ENCODE data around the gene DXO. TPM values are rescaled to one million over a fixed set of nuclear protein-coding genes. Genes with fewer than 3 reads are reported as not detected.
"Not testable (repeated sequence)": the region's sequence is repeated elsewhere in the genome, so short reads cannot be mapped to it uniquely, and the experiment has no call there.

The DXO gene
- polyA plus RNA-seq, 2 donors, result 11.8 to 16.5 TPM

DNA sequence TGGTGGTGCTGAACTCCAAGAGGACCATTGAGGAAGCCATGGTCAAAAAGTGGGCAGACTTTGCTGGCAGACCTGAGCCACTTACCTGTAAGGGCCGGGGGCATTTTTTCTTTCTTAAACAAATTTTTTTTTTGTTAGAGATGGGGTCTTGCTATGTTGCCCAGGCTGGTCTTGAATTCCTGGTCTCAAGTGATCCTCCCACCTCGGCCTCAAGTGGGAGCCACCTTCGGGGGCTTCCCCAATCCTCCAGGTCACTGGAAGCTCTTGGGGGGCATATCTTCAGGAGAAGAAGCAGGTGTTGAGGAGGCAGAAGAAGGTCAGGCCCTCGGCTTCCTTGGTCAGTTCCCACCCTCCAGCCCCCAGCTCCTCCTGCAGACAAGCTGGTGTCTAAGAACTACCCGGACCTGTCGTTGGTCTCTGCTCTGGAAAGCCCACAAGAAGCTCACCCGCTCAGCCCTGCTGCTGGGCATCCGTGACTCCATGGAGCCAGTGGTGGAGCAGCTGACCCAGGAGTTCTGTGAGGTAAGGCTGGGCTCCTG lies 34.1 kb upstream of the DXO start:
- H3K9me3 ChIP-seq (ENCODE audit: control insufficient read depth in 2 of 2, insufficient read depth in 1 of 2, low read depth in 1 of 2, low read length in 1 of 2); H3K27me3 ChIP-seq (ENCODE audit: control insufficient read depth in 1 of 2, insufficient read depth in 2 of 2, low read length in 2 of 2); H3K36me3 ChIP-seq (ENCODE audit: control insufficient read depth in 2 of 2, insufficient read depth in 2 of 2, low read length in 1 of 2); H3K27ac ChIP-seq (ENCODE audit: low read depth in 2 of 2, low read length in 1 of 2); H3K4me3 ChIP-seq (ENCODE audit: low read depth in 1 of 2, low read length in 2 of 2); H3K4me1 ChIP-seq (ENCODE audit: control insufficient read depth in 2 of 2, insufficient read depth in 2 of 2, low read length in 1 of 2): not testable (repeated sequence)
- WGBS, 2 donors, result 75 to 76% methylated on average over 8 of the region's 8 CpGs

- not testable (repeated sequence) for H3K4me1 ChIP-seq (ENCODE audit: control insufficient read depth in 2 of 2, insufficient read depth in 2 of 2, low read length in 1 of 2); H3K27ac ChIP-seq (ENCODE audit: low read depth in 2 of 2, low read length in 1 of 2); H3K36me3 ChIP-seq (ENCODE audit: control insufficient read depth in 2 of 2, insufficient read depth in 2 of 2, low read length in 1 of 2); H3K9me3 ChIP-seq (ENCODE audit: control insufficient read depth in 2 of 2, insufficient read depth in 1 of 2, low read depth in 1 of 2, low read length in 1 of 2); H3K4me3 ChIP-seq (ENCODE audit: low read depth in 1 of 2, low read length in 2 of 2); H3K27me3 ChIP-seq (ENCODE audit: control insufficient read depth in 1 of 2, insufficient read depth in 2 of 2, low read length in 2 of 2)
- WGBS, 2 donors, result 77 to 84% methylated on average over 8 to 9 of the region's 9 CpGs
Observed at GRCh38 chr6:32005538-32005880, 33.6 kb upstream of the DXO start.

DNA sequence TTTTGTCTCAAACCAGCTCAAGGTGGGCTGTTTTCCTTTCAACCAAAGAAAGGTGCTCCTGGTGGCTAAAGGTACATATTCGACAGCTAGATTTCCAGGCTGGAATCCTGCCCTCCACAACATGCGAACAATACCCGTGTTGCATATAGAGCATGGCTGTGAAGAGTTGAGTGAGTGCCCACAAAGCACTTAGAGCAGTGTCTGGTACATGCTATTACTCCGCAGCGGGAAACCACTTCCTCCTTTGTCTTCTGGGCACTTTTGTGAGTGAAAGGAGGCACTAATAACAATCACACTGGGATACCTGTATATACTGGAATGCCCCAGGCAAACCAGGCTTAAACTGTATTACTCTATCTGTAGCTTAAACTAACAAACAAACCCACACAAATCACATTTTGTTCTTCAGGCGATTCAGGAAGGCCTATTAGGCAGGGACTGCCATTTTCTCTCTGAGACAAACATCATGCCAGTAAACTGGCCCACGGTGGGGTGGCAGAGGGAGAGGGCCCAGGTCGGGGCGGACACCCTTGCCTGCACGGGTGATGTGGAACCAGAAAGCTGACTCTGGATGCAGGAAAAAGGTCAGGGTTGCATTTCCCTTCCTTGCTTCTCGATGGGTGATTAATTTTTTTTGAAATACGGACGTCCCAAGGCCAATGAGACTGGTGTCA lies 33.1 kb upstream of the DXO start:
- H3K36me3 ChIP-seq (ENCODE audit: control insufficient read depth in 2 of 2, insufficient read depth in 2 of 2, low read length in 1 of 2); H3K27ac ChIP-seq (ENCODE audit: low read depth in 2 of 2, low read length in 1 of 2); H3K4me1 ChIP-seq (ENCODE audit: control insufficient read depth in 2 of 2, insufficient read depth in 2 of 2, low read length in 1 of 2); H3K4me3 ChIP-seq (ENCODE audit: low read depth in 1 of 2, low read length in 2 of 2); H3K27me3 ChIP-seq (ENCODE audit: control insufficient read depth in 1 of 2, insufficient read depth in 2 of 2, low read length in 2 of 2); H3K9me3 ChIP-seq (ENCODE audit: control insufficient read depth in 2 of 2, insufficient read depth in 1 of 2, low read depth in 1 of 2, low read length in 1 of 2): not testable (repeated sequence)
- WGBS, 2 donors, result 60 to 62% methylated on average over 9 of the region's 13 CpGs

GRCh38 chr6:32004393-32004792 lies 32.5 kb upstream of the DXO start:
- H3K4me3 ChIP-seq (ENCODE audit: low read depth in 1 of 2, low read length in 2 of 2); H3K27ac ChIP-seq (ENCODE audit: low read depth in 2 of 2, low read length in 1 of 2); H3K27me3 ChIP-seq (ENCODE audit: control insufficient read depth in 1 of 2, insufficient read depth in 2 of 2, low read length in 2 of 2); H3K9me3 ChIP-seq (ENCODE audit: control insufficient read depth in 2 of 2, insufficient read depth in 1 of 2, low read depth in 1 of 2, low read length in 1 of 2); H3K4me1 ChIP-seq (ENCODE audit: control insufficient read depth in 2 of 2, insufficient read depth in 2 of 2, low read length in 1 of 2); H3K36me3 ChIP-seq (ENCODE audit: control insufficient read depth in 2 of 2, insufficient read depth in 2 of 2, low read length in 1 of 2): not testable (repeated sequence)
- WGBS, 2 donors, result 81 to 90% methylated on average over 3 to 4 of the region's 4 CpGs

GRCh38 chr6:32003301-32003700 lies 31.4 kb upstream of the DXO start:
- not testable (repeated sequence) for H3K4me1 ChIP-seq (ENCODE audit: control insufficient read depth in 2 of 2, insufficient read depth in 2 of 2, low read length in 1 of 2); H3K4me3 ChIP-seq (ENCODE audit: low read depth in 1 of 2, low read length in 2 of 2); H3K27ac ChIP-seq (ENCODE audit: low read depth in 2 of 2, low read length in 1 of 2); H3K9me3 ChIP-seq (ENCODE audit: control insufficient read depth in 2 of 2, insufficient read depth in 1 of 2, low read depth in 1 of 2, low read length in 1 of 2); H3K36me3 ChIP-seq (ENCODE audit: control insufficient read depth in 2 of 2, insufficient read depth in 2 of 2, low read length in 1 of 2); H3K27me3 ChIP-seq (ENCODE audit: control insufficient read depth in 1 of 2, insufficient read depth in 2 of 2, low read length in 2 of 2)
- no CpG with 5 or more reads among the region's 7 CpGs for WGBS, 2 donors

DNA sequence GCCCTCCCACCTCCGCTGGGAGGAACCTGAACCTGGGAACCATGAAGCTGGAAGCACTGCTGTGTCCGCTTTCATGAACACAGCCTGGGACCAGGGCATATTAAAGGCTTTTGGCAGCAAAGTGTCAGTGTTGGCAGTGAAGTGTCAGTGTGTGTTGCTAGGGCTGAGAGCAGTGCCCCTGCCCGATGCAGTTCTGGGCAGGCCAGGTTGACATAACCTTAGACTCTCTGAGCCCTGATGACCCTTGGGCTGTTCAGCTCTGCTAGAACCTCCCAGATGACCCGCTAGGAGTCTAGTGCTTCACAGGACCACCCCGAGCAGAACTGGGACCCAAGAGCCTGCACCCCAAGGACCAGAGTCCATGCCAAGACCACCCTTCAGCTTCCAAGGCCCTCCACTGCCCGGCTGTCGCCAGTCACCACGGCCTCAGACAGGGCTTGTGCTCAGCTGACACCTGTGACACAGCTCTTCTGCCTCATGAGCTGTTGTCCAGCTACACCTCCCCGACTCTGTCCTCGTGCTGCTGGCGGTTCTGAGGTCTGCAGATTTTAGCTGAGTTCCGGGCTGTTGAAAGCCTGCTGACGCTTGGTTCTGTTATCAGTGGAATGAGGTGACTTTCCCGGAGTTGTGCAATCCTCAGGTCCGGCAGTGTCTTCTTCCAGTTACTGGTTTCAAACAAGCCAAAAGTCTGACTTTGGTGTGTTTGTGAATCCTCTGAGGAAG lies 30.8 kb upstream of the DXO start:
- no CpG with 5 or more reads among the region's 15 CpGs for WGBS, 2 donors
- H3K4me3 ChIP-seq (ENCODE audit: low read depth in 1 of 2, low read length in 2 of 2); H3K36me3 ChIP-seq (ENCODE audit: control insufficient read depth in 2 of 2, insufficient read depth in 2 of 2, low read length in 1 of 2); H3K9me3 ChIP-seq (ENCODE audit: control insufficient read depth in 2 of 2, insufficient read depth in 1 of 2, low read depth in 1 of 2, low read length in 1 of 2); H3K4me1 ChIP-seq (ENCODE audit: control insufficient read depth in 2 of 2, insufficient read depth in 2 of 2, low read length in 1 of 2); H3K27ac ChIP-seq (ENCODE audit: low read depth in 2 of 2, low read length in 1 of 2); H3K27me3 ChIP-seq (ENCODE audit: control insufficient read depth in 1 of 2, insufficient read depth in 2 of 2, low read length in 2 of 2): not testable (repeated sequence)

GRCh38 chr6:31996385-31996784 lies 24.4 kb upstream of the DXO start:
- not testable (repeated sequence) for H3K27ac ChIP-seq (ENCODE audit: low read depth in 2 of 2, low read length in 1 of 2); H3K4me3 ChIP-seq (ENCODE audit: low read depth in 1 of 2, low read length in 2 of 2)
- 92 to 94% methylated on average over 5 to 6 of the region's 6 CpGs for WGBS, 2 donors

GRCh38 chr6:31994421-31994820 lies 22.5 kb upstream of the DXO start:
- WGBS, 2 donors, result 97 to 98% methylated on average over 7 to 10 of the region's 14 CpGs
- not testable (repeated sequence) for H3K9me3 ChIP-seq (ENCODE audit: control insufficient read depth in 2 of 2, insufficient read depth in 1 of 2, low read depth in 1 of 2, low read length in 1 of 2); H3K4me1 ChIP-seq (ENCODE audit: control insufficient read depth in 2 of 2, insufficient read depth in 2 of 2, low read length in 1 of 2); H3K27me3 ChIP-seq (ENCODE audit: control insufficient read depth in 1 of 2, insufficient read depth in 2 of 2, low read length in 2 of 2); H3K27ac ChIP-seq (ENCODE audit: low read depth in 2 of 2, low read length in 1 of 2); H3K4me3 ChIP-seq (ENCODE audit: low read depth in 1 of 2, low read length in 2 of 2); H3K36me3 ChIP-seq (ENCODE audit: control insufficient read depth in 2 of 2, insufficient read depth in 2 of 2, low read length in 1 of 2)

More at GRCh38 chr6:31996385-31996784, 24.4 kb upstream of the DXO start:
- not testable (repeated sequence) for H3K4me1 ChIP-seq (ENCODE audit: control insufficient read depth in 2 of 2, insufficient read depth in 2 of 2, low read length in 1 of 2); H3K27me3 ChIP-seq (ENCODE audit: control insufficient read depth in 1 of 2, insufficient read depth in 2 of 2, low read length in 2 of 2); H3K9me3 ChIP-seq (ENCODE audit: control insufficient read depth in 2 of 2, insufficient read depth in 1 of 2, low read depth in 1 of 2, low read length in 1 of 2); H3K36me3 ChIP-seq (ENCODE audit: control insufficient read depth in 2 of 2, insufficient read depth in 2 of 2, low read length in 1 of 2)

DNA sequence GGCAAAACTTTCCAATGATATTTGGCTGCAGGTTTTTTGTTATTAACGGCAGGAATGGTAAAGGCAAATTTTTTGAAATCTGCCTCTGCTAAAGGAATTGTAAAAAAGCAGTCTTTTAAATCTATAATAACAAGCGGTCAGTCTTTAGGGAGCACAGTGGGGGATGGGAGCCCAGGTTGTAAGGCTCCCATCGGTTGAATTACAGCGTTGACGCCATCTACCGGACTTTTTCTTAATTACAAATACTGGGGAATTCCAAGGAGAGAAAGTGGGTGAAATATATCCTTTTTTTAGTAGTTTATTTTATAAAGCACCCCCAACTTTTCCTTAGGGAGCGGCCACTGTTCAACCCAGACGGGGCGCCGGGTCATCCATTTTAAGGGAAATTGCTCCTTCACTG lies 17.4 kb upstream of the DXO start:
- not testable (repeated sequence) for H3K9me3 ChIP-seq (ENCODE audit: control insufficient read depth in 2 of 2, insufficient read depth in 1 of 2, low read depth in 1 of 2, low read length in 1 of 2); H3K27ac ChIP-seq (ENCODE audit: low read depth in 2 of 2, low read length in 1 of 2); H3K27me3 ChIP-seq (ENCODE audit: control insufficient read depth in 1 of 2, insufficient read depth in 2 of 2, low read length in 2 of 2); H3K36me3 ChIP-seq (ENCODE audit: control insufficient read depth in 2 of 2, insufficient read depth in 2 of 2, low read length in 1 of 2); H3K4me1 ChIP-seq (ENCODE audit: control insufficient read depth in 2 of 2, insufficient read depth in 2 of 2, low read length in 1 of 2); H3K4me3 ChIP-seq (ENCODE audit: low read depth in 1 of 2, low read length in 2 of 2)
- WGBS, 2 donors, result no CpG with 5 or more reads among the region's 10 CpGs

DNA sequence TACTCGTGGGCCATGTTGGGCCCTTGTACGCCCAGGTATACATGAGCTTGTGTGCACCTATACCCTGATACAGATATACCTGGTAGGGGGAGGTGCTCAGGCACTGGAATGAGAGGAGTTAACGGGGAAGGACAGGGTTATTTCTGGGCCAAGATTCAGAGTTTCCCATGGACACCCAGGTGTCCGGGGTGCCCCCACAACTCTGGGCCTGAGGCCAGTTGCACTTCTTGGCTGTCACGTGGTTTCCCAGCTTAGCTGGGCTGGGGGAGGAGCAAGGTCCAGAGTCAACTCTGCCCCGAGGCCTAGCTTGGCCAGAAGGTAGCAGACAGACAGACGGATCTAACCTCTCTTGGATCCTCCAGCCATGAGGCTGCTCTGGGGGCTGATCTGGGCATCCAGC lies 9.8 kb upstream of the DXO start, which contains the start of gene C4A:
Gene C4A, plus strand, starts transcription at position 314 of the 400 bp plus-strand sequence. Its CDS starts 51 bp downstream, at position 365.
- not testable (repeated sequence) for H3K4me3 ChIP-seq (ENCODE audit: low read depth in 1 of 2, low read length in 2 of 2); H3K9me3 ChIP-seq (ENCODE audit: control insufficient read depth in 2 of 2, insufficient read depth in 1 of 2, low read depth in 1 of 2, low read length in 1 of 2); H3K36me3 ChIP-seq (ENCODE audit: control insufficient read depth in 2 of 2, insufficient read depth in 2 of 2, low read length in 1 of 2); H3K27me3 ChIP-seq (ENCODE audit: control insufficient read depth in 1 of 2, insufficient read depth in 2 of 2, low read length in 2 of 2); H3K27ac ChIP-seq (ENCODE audit: low read depth in 2 of 2, low read length in 1 of 2); H3K4me1 ChIP-seq (ENCODE audit: control insufficient read depth in 2 of 2, insufficient read depth in 2 of 2, low read length in 1 of 2)
- WGBS, 2 donors, result no CpG with 5 or more reads among the region's 7 CpGs
